ENCODE data around the gene BIRC7.
"Not testable (repeated sequence)": the region's sequence is repeated elsewhere in the genome, so short reads cannot be mapped to it uniquely, and the experiment has no call there.

The BIRC7 gene

DNA sequence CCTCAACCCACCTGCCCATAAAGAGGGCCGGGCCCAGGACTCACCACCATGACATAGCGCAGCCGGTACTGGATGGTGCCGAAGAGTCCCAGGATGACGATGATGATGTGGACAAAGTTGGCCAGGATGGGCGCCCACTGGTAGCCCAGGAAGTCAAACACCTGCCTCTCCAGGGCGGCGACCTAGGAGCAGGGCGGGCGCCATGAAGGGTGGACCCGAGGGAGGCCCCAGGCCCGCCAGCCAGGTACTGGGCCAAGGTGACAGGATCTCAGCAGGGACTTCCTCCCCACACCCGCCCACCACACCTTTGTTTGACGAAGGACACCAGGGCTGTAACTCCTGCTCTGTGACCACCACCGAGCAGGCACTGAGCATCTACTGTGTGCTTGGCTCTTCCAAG lies 14.2 kb downstream of the BIRC7 start:
- DNase-seq, result no peak

DNA sequence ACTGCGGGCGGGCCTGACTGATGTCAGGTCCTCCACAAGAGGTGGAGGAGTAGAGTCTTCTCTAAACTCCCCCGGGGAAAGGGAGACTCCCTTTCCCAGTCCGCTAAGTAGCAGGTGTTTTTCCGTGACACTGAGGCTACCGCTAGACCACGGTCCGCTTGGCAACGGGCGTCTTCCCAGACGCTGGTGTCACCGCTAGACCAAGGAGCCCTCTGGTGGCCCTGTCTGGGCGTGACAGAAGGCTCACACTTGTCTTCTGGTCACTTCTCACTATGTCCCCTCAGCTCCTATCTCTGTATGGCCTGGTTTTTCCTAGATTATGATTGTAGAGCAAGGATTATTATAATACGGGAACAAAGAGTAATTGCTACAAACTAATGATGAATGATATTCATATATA lies 15.6 kb downstream of the BIRC7 start:
- DNase-seq, result not testable (repeated sequence)

DNA sequence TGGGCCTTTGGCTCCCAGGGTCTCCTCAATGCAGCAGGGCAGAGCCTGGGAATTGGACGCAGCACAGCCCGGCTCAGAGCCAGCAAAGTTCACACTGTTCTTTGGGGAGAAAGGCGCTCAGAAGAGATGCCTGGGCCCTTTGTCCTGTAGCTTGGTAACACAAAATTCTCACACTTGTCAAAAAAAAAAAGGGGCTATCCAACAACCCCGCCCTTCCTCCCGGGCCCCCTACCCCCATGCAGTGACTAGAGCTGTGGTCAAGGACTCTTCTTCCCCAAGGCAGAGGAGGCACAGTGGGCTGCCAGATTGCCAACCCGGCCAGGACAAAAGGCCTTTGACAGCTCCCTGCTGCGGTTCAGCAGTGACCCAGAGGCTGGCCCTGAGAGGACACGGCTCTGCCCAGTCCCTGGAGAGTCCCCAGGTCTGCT lies 16.6 kb downstream of the BIRC7 start:
- no peak for DNase-seq

DNA sequence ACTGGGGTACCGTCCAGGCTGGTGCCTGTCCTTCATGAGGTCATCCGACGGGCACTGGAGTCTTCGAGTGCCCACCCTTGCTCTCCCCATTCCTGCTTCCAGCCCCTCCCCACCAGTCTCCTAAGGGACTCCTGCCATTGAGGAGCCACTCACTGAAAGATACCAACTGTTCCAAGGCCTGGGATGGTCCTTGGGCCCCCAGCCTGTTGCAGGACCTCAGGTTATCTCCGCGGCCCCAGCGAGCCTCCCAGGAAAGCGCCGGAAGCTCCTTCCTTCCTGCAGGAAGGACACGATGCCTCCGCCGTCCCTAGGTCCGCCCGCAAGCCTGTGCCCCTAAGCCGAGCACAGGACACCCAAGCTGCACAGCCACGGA lies 17.3 kb downstream of the BIRC7 start:
- no peak for DNase-seq

DNA sequence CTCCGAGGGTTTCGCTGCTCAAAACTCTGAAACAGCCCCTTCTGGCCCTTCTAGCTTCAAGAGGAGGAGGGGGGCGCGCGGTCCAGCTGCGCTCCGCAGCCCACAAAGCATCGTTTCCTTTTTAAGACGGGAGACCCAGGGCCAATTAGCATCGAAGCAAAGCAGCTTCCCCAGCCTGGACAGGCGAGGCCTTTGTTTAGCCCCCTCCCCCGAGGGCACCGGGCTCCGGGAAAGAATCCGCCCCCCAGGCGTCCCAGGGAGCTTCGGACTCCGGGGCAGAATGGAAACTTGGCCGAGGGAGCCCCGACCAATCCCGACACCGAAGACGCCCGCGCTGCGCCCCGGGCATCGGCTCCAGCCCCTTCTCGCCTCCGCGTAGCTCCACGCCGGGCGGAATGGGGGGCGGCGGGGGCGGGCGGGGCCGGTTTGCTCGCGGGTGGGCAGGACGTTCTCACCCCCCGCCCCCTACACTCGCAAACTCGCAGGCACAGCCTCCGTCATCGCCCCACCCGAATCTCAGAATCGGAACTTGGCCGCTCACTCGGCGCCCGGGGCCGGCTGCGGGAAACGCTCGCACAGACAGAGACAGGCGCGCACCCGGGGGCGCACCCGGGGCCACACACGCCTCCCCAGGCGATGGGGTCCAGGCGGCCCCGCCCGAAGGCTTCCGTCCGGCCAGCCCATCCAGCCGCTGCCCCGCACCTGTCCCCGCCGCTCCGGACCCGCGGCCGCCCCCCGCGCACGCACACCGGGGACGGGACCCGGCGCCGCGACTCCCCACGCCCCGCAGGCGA lies 17.9 kb downstream of the BIRC7 start:
- no peak for DNase-seq

DNA sequence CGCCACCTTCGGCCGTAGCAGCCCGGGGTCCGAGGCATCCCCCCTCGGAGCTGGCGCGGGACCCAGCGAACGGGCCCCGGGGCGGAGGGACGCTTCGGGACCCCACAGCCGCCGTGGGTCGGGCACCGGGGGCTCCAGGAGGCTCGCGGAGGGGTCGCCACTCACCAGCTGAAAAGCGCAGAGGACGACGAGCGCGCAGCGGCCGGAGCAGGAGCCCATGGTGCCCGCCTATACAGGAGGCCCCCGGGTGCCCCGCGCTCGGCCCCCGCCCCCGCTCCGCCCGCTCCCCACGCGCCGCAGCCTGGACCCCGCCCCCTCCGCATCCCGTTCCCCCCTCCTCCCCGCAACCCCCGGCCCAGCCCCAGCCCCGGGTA lies 18.5 kb downstream of the BIRC7 start, which contains the start of gene NKAIN4:
TSS of gene NKAIN4 (minus strand) at position 232 of the 374 bp plus-strand sequence. CDS start at position 219, 13 bp downstream.
- no peak for DNase-seq

DNA sequence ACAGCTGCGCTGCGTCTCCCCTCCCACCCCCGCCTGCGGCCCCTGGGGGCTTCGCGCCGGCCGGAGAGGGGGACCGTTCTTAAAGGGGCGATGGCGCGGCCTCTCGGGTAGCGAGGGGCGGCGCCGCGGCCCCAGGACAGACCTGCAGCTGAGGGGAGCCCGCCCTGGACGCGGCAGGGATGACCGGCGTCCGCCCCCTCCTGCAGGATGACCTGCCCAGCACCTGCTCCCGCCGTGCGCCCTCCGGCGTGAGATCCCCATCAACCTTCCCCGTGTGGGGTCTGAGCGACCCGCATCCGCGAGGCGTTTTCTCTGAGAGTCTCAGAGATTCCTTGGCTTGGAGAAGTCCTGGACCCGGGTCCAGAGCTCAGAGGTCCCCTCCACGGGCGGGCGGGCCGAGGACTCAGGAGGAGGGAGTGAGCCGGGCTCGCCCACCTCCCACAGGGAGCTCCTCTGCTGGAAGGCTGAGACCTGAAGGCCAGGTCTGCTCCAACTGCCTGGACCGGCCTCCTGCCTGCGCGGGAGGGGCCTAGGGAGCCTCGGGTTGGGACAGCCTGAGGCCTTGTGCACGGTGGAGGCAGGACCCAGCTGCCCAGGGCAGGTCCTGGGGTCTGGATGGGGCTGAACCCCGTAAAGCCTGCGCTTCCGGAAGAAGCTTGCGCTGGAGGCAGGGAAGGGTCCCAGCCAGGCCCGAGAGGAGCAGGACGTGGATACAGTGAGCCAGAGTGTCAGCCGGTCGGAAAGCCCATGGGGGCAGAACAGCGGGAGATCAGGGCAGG lies 19.1 kb downstream of the BIRC7 start:
- DNase-seq, result no peak

DNA sequence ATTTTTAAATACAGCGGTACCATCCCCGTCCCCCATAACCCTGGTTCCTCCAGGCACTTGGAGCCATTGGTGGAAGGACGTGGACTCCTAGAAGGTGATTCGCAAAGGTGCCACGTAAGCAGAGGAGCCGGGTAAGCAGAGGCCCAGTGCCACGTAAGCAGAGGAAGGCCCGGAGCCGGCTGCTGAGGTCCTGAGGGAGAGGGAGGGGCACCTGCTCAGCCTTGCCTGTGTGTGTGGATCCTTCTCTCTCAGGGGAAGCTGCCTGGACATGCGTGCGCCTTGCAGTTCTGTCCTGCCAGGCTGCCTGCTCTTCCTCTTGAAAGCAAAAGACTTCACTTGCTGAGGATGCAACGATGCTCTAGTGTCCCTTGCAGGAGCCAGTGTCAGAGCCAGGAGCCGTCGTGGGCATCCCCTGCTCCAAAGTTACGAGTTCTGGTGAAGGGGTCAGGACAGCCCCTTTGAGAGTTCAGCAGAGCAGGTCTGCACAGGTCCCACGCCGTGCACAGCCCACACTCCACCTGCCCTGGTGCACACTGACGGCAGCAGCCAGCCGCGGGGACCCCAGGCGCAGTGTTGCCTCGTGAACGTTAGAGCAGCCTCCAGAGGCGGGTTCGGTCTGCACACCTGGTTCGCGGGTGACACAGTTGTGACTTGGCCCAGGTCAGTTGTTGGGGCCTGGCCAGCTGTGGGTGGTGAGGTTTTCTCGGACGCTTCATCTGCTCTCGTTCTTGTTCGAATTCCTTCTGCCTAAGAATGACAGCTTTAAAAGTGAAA lies 20.4 kb downstream of the BIRC7 start:
- no peak for DNase-seq

DNA sequence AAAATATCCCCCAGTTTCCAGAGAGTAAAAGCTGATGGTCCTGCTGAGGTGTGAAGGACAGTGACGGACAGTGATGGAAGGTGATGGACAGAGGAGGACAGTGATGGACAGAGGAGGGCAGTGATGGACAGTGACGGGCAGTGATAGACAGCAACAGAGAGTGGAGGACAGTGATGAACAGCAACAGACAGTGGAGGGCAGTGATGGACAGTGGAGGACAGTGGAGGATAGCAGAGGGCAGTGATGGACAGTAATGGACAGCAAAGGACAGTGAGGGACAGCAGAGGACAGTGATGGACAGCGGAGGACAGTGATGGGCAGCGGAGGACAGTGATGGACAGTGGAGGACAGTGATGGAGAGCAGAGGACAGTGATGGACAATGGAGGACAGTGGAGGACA lies 21.2 kb downstream of the BIRC7 start:
- DNase-seq, result no peak

DNA sequence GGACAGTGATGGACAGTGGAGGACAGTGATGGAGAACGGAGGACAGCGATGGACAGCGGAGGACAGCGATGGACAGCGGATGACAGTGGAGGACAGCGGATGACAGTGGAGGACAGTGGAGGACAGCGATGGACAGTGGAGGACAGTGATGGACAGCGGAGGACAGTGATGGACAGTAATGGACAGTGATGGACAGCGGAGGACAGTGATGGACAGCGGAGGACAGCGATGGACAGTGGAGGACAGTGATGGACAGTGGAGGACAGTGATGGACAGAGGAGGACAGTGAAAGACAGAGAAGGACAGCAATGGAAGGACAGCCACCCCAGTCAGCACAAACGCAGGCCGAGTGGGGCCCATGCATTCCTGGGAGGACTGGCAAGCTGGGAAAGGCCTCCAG lies 21.9 kb downstream of the BIRC7 start:
- DNase-seq, result no peak

DNA sequence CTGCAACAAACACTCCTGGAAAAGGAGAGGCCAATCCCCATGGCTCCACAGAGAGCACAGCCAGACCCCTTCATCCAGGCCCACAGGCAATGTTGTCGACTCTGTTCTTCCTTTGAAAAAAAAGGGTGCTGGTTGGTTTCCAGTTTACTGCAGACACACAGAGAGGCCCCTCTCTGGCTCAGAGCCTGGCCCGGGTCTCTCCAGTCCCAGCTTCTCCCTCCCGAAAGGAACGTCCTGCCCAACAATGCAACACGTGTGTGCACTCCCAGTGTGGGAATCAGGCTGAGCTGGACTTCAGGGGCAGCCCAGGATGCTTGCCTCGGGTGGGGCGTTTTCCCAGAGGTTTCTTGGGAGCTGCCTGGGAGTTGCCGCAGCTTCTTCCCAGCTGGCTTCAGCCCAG lies 23.1 kb downstream of the BIRC7 start:
- DNase-seq, result no peak

DNA sequence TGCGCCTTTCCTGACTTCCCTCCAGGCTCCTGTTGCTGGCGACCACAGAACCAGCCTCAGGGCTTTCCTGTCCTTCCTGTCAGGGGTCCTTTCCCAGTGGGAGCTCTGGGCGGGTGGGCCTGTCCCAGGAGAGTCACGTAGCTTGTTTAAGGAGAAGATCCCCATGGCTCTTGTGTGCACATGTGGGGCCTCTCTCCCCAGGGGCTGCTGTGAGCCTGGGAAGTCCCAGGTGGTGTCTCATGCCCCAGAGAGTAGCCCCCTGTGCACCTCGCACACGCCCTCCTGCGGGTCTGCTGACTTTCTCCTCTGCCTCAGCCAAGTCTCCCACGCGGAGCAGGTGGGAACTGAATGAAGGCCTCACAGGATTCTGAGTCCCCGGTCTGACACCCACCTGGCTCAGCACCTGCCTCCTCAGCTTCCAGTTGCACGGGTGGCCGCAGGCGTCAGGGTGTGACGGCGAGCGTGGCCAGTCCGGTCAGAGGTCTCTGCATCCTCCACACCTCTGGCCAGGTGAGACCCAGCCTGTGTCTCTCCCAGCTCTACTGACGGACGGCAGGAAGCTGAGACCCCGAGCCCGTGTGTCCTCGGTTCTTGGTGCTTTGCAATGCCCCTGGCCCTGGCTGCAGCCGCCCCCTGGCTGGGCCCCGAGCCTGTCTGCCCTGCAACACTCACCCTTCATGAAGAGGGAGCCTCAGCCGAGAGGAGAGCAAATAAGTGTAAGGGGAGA lies 24.2 kb downstream of the BIRC7 start:
- DNase-seq, result no peak

DNA sequence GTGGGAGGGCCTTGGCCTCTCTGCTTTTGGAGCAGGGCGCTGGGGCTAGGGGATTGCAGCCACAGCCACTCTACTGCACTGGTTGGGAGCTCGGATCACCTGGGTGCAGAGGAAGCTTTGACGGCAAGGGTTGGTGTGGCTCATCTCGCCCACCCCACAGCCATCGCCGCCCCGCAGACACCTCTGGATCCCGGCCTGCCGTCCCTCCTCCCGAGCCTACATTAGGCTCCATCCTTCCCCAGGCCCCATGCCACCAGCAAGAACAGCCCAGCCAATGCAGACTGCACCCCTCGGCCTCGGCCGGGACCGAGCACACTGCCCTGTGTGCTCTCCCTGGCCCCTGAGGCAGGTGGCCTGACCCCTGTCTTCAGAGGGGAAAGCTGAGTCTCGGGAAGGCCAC lies 24.8 kb downstream of the BIRC7 start:
- DNase-seq, result no peak

DNA sequence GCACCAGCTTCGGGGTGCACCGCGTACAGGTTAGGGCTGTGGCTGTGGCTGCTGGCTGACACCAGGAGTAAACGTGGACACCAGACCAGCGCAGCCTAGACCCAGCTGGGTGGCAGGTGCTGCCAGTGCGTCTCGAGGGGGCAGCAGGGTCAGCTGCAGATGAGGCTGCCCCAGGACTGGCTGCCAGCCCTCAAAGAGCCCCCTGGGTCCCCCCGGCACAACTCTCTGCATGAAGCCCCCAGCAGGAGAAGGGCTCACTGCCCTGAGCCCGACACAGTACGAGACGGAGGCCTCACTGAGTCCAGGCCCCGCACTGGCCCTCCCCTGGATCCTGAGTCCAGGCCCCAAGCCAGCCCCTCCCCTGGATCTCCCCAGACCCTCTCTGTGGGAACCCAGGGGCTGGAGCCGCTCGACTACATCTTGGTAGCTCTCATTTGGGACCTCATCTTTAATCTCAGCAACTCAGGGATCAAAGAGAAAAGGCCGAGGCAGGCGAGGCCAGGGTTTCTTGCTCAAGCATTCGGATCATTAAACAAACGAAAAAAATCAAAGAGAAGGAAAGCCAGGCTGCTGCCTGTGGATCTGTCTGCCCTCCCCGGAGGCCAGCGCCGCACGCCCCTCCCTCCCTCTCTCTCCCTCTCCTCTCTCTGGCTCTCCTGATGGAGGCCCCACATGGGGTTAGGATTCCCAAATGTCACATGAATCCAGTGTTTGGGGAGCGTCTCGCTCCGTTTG lies 25.5 kb downstream of the BIRC7 start:
- DNase-seq, result no peak

DNA sequence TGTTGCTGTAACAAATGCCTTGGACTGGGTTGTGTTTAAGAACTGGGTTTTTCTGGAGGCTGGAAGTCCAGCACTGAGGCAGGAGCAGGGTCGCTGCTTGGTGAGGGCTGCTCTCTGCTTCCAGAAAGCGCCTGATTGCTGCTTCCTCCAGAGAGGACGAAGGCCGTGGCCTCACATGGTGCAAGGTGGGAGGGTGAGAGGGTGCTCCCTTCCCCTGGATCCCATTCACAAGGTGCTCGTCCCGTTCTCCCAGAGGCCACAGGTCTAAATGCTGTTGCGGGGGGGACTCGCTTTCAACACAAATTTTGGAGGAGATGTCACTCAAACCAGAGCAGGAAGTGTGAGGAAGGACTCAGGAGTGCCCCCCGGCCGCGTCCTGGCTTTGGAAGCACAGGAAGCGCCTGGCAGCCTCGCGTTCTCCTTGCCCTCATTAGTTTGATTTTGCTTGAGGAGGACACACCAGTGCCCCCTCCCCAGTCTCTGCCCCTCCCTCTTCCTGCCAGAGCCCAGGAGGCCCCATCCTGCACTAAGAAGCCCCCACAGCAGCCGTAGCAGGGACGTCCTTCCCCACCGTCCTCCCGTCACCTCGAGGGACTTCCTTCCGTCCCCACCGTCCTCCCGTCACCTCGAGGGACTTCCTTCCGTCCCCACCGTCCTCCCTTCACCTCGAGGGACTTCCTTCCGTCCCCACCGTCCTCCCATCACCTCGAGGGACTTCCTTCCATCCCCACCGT lies 26.3 kb downstream of the BIRC7 start:
- DNase-seq, result no peak

DNA sequence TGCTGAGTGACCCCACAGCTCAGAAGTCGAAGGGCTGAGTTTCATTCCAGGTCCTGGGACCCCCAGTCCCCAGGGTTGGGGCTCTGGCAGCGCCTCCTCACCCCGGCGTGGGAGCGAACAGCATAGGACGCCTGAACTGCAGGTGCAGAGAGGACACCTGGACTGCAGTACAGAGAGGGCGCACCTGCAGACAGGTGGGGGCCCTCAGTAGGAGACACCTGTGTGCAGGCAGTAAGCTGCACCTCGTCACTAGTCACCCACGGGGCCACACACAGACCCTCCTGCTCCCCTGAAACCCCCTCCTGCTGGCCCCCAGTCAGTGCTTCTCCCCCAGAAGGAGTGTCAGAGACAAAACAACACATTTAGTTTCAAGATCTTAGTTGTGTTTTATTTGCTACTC lies 27.1 kb downstream of the BIRC7 start:
- no peak for DNase-seq

DNA sequence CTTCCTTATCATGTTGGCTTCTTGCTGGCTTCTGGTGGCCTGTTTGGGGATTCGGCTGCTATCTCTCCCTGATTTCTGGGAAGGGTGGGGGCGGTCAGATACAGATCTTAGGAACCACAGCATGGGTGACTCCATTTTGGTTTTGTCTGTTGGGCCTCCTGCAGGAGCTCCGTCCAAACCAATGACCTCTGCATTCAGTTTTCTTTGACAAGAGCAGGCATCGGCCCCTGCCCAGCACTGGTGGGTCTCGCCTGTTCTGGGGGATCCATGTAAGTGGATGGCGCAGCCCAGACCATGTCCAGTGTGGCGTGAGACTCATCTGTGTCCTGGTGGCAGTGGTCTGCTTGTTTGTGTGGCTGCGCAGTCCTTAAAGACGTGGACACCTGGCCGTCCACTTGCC lies 28.3 kb downstream of the BIRC7 start:
- no peak for DNase-seq

DNA sequence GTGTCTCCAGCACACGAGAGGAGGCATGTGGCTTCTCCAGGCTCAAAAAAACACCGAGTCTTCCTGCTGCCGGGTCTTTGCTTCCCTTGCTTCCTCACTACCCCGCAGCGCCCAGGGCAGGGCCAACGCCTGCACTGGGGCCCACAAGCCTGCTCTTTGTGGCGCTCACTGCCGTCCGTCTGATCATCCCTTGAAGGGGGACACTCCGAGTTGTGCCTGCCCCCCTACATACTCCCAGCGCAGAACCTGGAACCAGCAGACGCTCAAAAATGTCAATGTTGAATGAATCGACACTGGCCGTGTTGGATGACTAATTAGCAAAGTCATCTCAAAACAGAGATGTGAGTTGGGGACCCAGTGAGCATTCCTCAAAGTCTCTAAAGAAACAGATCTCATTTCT lies 28.8 kb downstream of the BIRC7 start:
- no peak for DNase-seq

DNA sequence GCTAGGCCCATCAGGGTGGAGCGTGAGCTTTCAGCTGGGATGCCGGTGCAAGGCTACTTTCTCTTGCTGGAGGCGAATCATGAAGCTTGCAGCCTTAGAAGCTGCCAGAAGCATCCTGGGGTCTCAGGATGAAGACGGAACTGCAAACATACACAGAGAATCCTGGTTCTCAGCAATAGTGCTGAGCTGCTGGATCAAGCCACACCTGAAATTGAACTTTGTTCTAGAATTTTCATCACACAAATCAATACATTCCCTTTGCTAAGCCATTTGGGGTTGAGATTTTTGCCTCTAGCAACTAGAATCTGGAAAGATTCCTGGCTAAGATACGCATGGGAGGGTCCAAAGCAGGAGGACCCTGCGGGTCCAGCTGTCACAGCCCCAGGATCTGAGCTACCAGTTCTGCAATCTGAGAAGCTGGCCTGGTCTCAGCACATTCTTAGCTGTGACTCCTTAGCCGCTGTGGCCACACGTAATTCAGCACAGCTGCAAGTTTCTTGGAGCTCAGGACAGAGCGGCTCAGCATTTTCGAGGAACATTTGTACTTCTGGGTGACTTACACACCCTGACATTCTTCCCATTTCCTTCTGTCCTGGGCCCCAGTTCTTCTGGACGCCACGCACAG lies 30.3 kb downstream of the BIRC7 start:
- DNase-seq, result peak; percentile 55

DNA sequence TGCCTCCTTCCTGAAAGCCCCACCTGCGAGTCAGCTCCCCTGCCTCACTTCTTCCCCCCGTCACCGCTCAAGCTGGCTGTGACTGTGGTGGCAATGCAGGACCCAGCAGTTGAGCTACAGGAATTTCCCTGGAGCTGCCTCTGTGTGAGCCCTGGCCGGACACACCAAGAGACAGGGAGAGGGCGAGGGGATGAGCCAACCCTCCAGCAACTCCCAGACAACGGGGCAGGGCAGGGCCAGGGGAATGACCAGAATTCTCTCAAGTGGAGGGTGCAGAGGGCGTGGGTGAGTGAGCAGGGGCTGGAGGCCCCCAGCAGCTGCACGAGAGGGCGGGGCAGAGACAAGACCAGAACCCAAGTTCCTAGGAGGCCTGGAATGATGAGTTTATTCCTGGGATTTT lies 32.0 kb downstream of the BIRC7 start:
- no peak for DNase-seq

DNA sequence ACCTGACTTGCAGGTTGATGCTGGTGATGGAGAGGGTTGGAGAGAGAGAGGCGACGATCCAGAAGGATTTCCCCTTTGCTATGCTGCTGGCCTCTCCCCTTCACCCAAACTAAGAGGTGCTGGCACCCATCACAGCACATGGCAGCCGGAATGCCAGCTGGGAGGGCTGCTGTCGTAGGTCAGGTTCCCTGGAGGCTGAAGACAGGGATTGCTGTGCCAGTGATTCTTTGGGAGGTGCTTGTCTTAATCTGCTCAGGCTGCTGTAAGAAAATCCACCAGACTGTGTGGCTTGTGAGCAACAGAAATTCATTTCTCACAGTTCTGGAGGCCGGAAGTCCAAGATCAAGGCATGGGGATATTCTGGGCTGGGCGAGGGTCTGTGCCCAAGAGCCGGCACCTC lies 32.6 kb downstream of the BIRC7 start:
- no peak for DNase-seq
